ENCODE measurements around the gene MAPRE2.
"Not testable (repeated sequence)": the region's sequence is repeated elsewhere in the genome, so short reads cannot be mapped to it uniquely, and the experiment has no call there.

Gene MAPRE2

GRCh38 chr18:35095983-35096676, 54.9 kb downstream of the MAPRE2 start:
- no peak for DNase-seq

DNA sequence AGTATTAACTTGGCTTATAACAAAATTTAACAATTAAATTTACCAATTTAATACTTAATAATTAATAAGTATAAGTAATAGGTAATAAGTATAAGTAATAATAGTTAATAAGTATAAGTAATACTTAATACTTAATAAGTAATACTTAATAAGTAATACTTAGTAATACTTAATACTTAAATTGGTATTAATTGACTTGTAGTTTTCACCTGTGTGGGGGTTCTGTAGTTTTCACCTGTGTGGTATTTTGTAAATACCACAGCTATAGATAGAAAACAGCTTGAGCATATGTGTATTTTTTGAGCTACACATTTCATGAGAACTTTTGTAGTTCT, 55.4 kb downstream of the MAPRE2 start:
- DNase-seq, result no peak

DNA sequence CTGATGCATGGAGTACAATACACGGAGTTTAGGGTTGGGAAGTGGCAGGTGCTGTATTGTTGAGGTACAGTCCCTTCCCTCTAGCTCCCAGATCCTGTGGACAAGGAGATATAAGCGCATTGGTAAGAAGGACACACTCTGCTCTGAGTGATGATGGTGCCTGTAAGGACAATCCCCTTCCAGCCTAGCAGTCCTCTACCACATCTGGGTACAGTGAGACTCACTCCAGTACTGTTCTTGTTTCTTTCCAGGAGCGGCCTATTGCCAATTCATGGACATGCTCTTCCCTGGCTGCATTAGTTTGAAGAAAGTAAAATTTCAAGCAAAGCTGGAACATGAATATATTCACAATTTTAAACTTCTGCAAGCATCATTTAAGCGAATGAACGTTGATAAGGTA, 56.0 kb downstream of the MAPRE2 start:
- DNase-seq, result no peak

- DNase-seq, result no peak
These were observed 56.5 kb downstream of the MAPRE2 start for GRCh38 chr18:35097763-35098162.

GRCh38 chr18:35099911-35100310, 58.7 kb downstream of the MAPRE2 start:
- no peak for DNase-seq

GRCh38 chr18:35104391-35105051, 63.3 kb downstream of the MAPRE2 start:
- no peak for DNase-seq

DNA sequence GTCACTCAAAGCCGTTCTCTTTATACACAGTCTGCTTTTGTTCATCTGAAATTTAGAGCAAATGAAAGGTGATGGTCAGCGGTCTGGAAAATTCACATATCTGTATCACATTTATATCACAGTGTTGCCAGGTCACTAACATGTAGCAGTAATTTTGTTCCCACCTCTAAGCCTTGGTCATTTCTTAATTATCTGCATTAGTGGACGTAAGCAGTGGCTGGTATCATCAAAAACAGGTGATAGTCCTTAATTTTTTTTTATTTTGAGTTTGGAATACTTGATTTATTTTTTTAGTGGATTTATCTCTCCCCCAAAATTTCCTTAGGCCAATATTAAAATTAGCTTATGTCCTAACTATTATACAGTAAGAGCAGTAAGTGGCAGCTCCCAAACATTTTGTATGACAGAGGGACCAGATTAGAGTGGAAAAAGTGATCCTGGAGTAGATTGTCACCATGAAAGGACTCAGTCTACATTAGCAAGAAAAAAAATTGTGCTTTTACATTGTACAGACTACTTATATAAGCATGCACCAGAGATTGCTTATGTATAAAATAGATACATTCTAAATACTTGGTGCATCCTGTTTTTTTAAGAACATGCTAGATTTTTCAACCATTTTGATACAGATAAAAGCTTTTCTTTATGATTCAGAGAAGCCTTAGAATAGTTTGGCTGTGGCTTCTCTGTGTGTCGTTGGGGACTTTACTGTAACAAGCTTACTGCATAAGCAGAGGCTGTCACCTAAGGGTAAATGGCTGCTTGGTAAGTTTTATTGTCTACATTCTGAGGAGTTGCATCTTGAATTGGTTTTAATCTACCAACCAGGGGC, 65.0 kb downstream of the MAPRE2 start:
- no peak for DNase-seq

DNA sequence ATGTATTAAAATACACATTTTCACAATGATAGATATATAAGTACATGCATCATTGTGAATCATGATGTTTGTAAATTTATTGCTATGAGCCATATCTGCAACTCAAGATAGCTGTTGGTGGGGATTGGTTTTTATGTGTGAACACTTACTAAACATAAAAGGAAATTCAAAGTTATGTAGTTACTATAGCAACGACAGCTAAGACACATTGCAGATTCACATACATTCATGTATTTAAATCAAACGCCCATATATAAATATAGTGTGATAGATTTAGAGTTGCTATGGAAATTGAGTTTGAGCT, 65.6 kb downstream of the MAPRE2 start:
- DNase-seq, result no peak

GRCh38 chr18:35107216-35107615, 66.0 kb downstream of the MAPRE2 start:
- DNase-seq, result no peak

GRCh38 chr18:35108088-35108487, 66.9 kb downstream of the MAPRE2 start:
- DNase-seq, result not testable (repeated sequence)

GRCh38 chr18:35110059-35110458, 68.8 kb downstream of the MAPRE2 start:
- no peak for DNase-seq

GRCh38 chr18:35110554-35111485, 69.6 kb downstream of the MAPRE2 start:
- DNase-seq, result no peak

- DNase-seq, result no peak
These were observed 71.5 kb downstream of the MAPRE2 start for GRCh38 chr18:35112696-35113095.

GRCh38 chr18:35114305-35114704, 73.1 kb downstream of the MAPRE2 start:
- no peak for DNase-seq

DNA sequence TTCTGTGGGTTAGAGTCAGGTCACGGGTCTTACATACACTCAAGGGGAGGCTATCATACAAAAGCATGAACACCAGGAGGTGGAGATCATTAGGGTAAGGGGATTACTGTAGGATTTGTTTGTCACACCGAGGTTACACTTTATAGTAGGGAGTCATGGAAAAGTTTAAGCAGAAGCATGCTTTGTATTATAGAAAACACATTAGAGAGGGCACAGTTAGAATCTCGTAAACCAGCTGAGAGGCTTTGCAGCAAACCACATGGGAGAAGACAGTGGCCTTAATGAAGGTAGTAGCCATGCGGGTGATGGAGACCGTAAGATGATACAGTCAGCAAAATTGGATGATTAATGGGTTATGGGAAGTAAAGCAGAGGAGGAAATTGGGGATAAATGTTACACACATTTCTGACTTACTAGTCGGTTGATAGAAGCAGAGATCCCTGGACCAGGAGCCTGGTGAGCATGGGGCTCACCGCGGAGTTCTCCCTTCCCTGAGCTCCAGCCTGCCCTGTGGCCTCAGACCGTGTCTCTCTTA, 75.6 kb downstream of the MAPRE2 start:
- DNase-seq, result no peak

- DNase-seq, result no peak
These were observed 76.2 kb downstream of the MAPRE2 start for GRCh38 chr18:35117372-35117771.

DNA sequence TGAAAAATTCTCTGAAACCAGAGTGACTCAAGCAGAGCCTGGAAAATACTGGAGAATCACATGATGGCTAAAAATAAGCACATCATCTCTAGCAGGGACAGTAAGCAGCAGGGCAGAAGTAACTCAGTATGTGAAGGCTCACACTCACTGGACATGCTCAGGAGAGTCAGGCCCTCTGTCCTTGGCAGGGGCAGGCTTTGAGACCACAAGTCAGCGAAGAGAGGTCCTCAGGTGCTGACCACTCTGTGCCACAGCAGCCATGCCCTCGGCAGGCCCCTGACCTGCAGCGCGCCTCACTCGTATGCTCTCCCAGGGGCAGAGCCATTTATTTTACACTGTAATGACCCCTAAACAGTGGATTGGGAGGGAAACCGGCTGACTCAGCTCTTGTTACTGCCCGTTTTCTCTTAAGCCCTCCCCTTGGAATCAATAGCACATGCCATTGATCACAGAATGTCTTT, 76.8 kb downstream of the MAPRE2 start:
- no peak for DNase-seq

- DNase-seq, result no peak
These were observed 77.4 kb downstream of the MAPRE2 start for GRCh38 chr18:35118641-35119040.

DNA sequence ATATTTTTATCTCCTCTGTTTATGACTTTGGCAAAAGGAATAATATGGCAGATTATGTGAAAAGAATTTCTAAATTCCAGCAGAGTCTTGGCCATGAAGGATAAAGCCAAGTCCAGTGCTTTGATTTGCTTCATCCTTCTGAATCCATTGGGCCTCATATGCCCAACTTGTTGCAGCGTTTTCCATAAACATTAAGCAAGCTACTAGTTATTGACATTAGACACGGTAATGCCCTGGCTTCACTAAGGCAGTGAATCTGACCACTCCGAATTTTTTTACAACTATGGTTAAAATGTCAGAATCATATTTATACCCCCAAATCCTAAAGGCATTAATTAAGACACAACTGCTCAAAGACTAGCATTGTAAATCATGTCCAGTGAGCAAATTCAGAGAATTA, 79.8 kb downstream of the MAPRE2 start:
- DNase-seq, result no peak

DNA sequence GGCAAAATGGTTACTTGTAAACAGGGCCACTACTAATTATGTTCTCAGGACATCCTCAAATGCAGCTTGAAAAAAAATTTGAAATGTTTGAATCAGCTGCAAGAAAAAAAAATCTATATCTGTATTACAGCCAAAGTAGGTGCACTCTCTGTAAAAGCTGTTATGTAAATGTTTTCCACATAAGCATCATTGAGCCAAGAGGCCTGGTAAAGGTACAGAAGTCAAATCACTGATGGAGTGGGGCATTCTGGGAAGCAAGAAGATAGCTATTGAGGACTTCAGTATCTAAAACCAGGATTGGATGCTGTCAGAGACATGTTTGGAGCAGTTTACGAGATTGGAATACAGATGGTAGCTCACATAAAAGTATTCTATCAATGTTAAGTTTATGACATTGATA, 80.3 kb downstream of the MAPRE2 start:
- no peak for DNase-seq

- DNase-seq, result no peak
These were observed 81.5 kb downstream of the MAPRE2 start for GRCh38 chr18:35122586-35123224.

- no peak for DNase-seq
These were observed 82.6 kb downstream of the MAPRE2 start for GRCh38 chr18:35123811-35124210.
